Amniotic stem cell (primary cell): ENCODE data around the gene SFSWAP.

ENCODE experiments used
- DNase-seq: peaks from one replicate; lab custom pipeline; 2025; lab: John Stamatoyannopoulos, UW

Gene SFSWAP

GRCh38 chr12:131817241-131817640, 106.4 kb downstream of the SFSWAP start:
- DNase-seq = no peak

GRCh38 chr12:131818821-131819585, 108.1 kb downstream of the SFSWAP start:
- no peak for DNase-seq

GRCh38 chr12:131824450-131824849, 113.6 kb downstream of the SFSWAP start:
- DNase-seq = no peak

GRCh38 chr12:131825146-131825892, 114.4 kb downstream of the SFSWAP start:
- no peak for DNase-seq

GRCh38 chr12:131826097-131826928, 115.4 kb downstream of the SFSWAP start:
- DNase-seq = no peak

- DNase-seq = peak; percentile 44
These were observed 117.2 kb downstream of the SFSWAP start, which contains the start of gene MMP17 for GRCh38 chr12:131827961-131828534. MMP17 (plus strand) TSS chr12:131828393; CDS start chr12:131828495, 102 bp downstream.

- DNase-seq = no peak
These were observed 117.9 kb downstream of the SFSWAP start for GRCh38 chr12:131828671-131829355.

GRCh38 chr12:131829356-131829747, 118.5 kb downstream of the SFSWAP start:
- no peak for DNase-seq

- DNase-seq = no peak
These were observed 119.0 kb downstream of the SFSWAP start for GRCh38 chr12:131829791-131830334.

- DNase-seq = peak; percentile 62
These were observed 119.5 kb downstream of the SFSWAP start for GRCh38 chr12:131830335-131830913.

GRCh38 chr12:131830914-131831571, 120.2 kb downstream of the SFSWAP start:
- no peak for DNase-seq

GRCh38 chr12:131831635-131832041, 120.7 kb downstream of the SFSWAP start:
- DNase-seq = no peak

- DNase-seq = no peak
These were observed 121.7 kb downstream of the SFSWAP start for GRCh38 chr12:131832321-131833231.

- no peak for DNase-seq
These were observed 122.5 kb downstream of the SFSWAP start for GRCh38 chr12:131833288-131833895.

- DNase-seq = no peak
These were observed 123.2 kb downstream of the SFSWAP start for GRCh38 chr12:131833896-131834641.

GRCh38 chr12:131834798-131835615, 124.1 kb downstream of the SFSWAP start:
- no peak for DNase-seq

- DNase-seq = no peak
These were observed 124.8 kb downstream of the SFSWAP start for GRCh38 chr12:131835616-131836171.
